Cardiac muscle cell (in vitro differentiated cells and primary cell): ENCODE data around the gene STEAP3. TPM values are rescaled to one million over a fixed set of nuclear protein-coding genes. Genes with fewer than 3 reads are reported as not detected.

Source experiments
- DNase-seq, 2 donors: peaks; one replicate each; pipeline versions ENCODE4 v3.0.0 to v3.0.0-alpha.2; 2010 to 2017; ENCODE audit warnings: low read depth in 1 of 2, low spot score in 1 of 2
- H3K27ac ChIP-seq: fragments of 200-600 bp; sonication (generic); 2 replicates; pipeline ENCODE4 v1.5.1; 2016
- H3K27me3 ChIP-seq: fragments of 200-600 bp; sonication (generic); 2 replicates; pipeline ENCODE4 v1.6.0; 2016; ENCODE audit warnings: control low read depth
- H3K36me3 ChIP-seq: fragments of 200-600 bp; sonication (generic); 2 replicates; pipeline ENCODE4 v1.5.1; 2016; ENCODE audit warnings: control low read depth
- H3K4me1 ChIP-seq: fragments of 200-600 bp; sonication (generic); 2 replicates; pipeline ENCODE4 v1.8.1; 2017; ENCODE audit warnings: low read depth, mild to moderate bottlenecking, mixed run types
- H3K4me3 ChIP-seq: fragments of 200-600 bp; sonication (generic); 2 replicates; pipeline ENCODE4 v1.5.1; 2016; ENCODE audit warnings: mild to moderate bottlenecking
- H3K9me3 ChIP-seq: fragments of 200-600 bp; sonication (generic); 2 replicates; pipeline ENCODE4 v1.5.1; 2017; ENCODE audit warnings: low read depth, mild to moderate bottlenecking, control low read depth
- CTCF ChIP-seq: IDR thresholded peaks from 2 replicates; pipeline ENCODE4 v1.5.1; 2012; ENCODE audit warnings: low read depth, mild to moderate bottlenecking, low read length
- polyA plus RNA-seq: library from polyadenylated mRNA; unstranded; fragments of >200 nt; fragmentation: Nextera tagmentation; extraction: Ambion mirVana; gene quantifications from 2 replicates; pipeline ENCODE4 v1.2.1, GENCODE V29; 2016
- total RNA-seq: library from RNA; depleted of rRNA; stranded (reverse); fragments of >200 nt; gene quantifications from 2 replicates; pipeline ENCODE4 v1.2.3, GENCODE V29; 2016

Gene STEAP3
- total and polyA plus RNA-seq, 2 experiments from 2014 or later = 3.8 to 4.5 TPM

GRCh38 chr2:119290859-119291587 lies 67.4 kb downstream of the STEAP3 start:
- no peaks in the 10 kb centered on the region for H3K36me3 ChIP-seq
- H3K27me3 ChIP-seq = peaks cover 26% of the 10 kb centered on the region
- peak; percentile 49 for TF ChIP-seq CTCF
- H3K27ac ChIP-seq = no peak overlapping the region
- DNase-seq = peak; percentile 27 to 74
- H3K4me3 ChIP-seq = no peak overlapping the region
- H3K4me1 ChIP-seq = no peaks in the 10 kb centered on the region
- H3K9me3 ChIP-seq = no peaks in the 10 kb centered on the region

GRCh38 chr2:119291588-119292167 lies 68.0 kb downstream of the STEAP3 start:
- Histone ChIP-seq H3K36me3 (no peaks in the 10 kb centered on the region), H3K27ac (no peak overlapping the region), H3K9me3 (no peaks in the 10 kb centered on the region), H3K4me1 (no peaks in the 10 kb centered on the region), H3K27me3 (peaks cover 26% of the 10 kb centered on the region), H3K4me3 (no peak overlapping the region)
- no peak for TF ChIP-seq CTCF
- no peak for DNase-seq

GRCh38 chr2:119292226-119292625 lies 68.6 kb downstream of the STEAP3 start:
- H3K27ac ChIP-seq = no peak overlapping the region
- H3K9me3 ChIP-seq = no peaks in the 10 kb centered on the region
- DNase-seq = peak in 1 of 2 donors; percentile 27
- peak; percentile 19 for TF ChIP-seq CTCF
- no peak overlapping the region for H3K4me3 ChIP-seq
- no peaks in the 10 kb centered on the region for H3K4me1 ChIP-seq
- peaks cover 26% of the 10 kb centered on the region for H3K27me3 ChIP-seq
- no peaks in the 10 kb centered on the region for H3K36me3 ChIP-seq

GRCh38 chr2:119293254-119293653 lies 69.6 kb downstream of the STEAP3 start:
- H3K27me3 ChIP-seq = peaks cover 26% of the 10 kb centered on the region
- no peak for TF ChIP-seq CTCF
- H3K36me3 ChIP-seq = no peaks in the 10 kb centered on the region
- H3K4me3 ChIP-seq = no peak overlapping the region
- no peaks in the 10 kb centered on the region for H3K4me1 ChIP-seq
- DNase-seq = no peak
- no peak overlapping the region for H3K27ac ChIP-seq
- H3K9me3 ChIP-seq = no peaks in the 10 kb centered on the region

- no peak for TF ChIP-seq CTCF
Observed at GRCh38 chr2:119293900-119294299, 70.3 kb downstream of the STEAP3 start.

More at GRCh38 chr2:119293900-119294299, 70.3 kb downstream of the STEAP3 start:
- Histone ChIP-seq H3K27me3 (peaks cover 26% of the 10 kb centered on the region), H3K4me1 (no peaks in the 10 kb centered on the region), H3K27ac (no peak overlapping the region), H3K9me3 (no peaks in the 10 kb centered on the region), H3K36me3 (no peaks in the 10 kb centered on the region), H3K4me3 (no peak overlapping the region)
- DNase-seq = no peak
